PC-9 (cell line): ENCODE results near the gene ECM2. TPM values are rescaled to one million over a fixed set of nuclear protein-coding genes. Genes with fewer than 3 reads are reported as not detected.

Experiments used
- BruUV-seq: library from RNA; stranded (reverse); fragments of 400-500 nt; replicated peaks from 2 replicates; lab custom pipeline; 2021; lab: Mats Ljungman, UMichigan
- CTCF ChIA-PET: fragments of 300-600 bp; sonication (Branson Sonifier 250); formaldehyde crosslinking; loops from one replicate; lab custom pipeline; 2022; ENCODE audit warnings: antibody characterized with exemption; lab: Charles Lee
- POLR2A ChIA-PET: fragments of 300-600 bp; sonication (Branson Sonifier 250); formaldehyde crosslinking; loops from one replicate; lab custom pipeline; 2022; ENCODE audit warnings: antibody characterized with exemption; ENCODE audit not compliant: unreplicated experiment; lab: Charles Lee
- DNase-seq, 2 experiments: peaks; one replicate each; pipeline versions ENCODE4 v3.0.0 to v3.0.0-alpha.2; 2015 to 2022; ENCODE audit warnings: mixed read lengths in 1 of 2
- H2AFZ ChIP-seq: fragments of 200-600 bp; sonication (generic); 2 replicates; pipeline ENCODE4 v1.8.1; 2017; ENCODE audit warnings: antibody characterized with exemption
- H3F3A ChIP-seq: fragments of 200-600 bp; sonication (generic); 2 replicates; pipeline ENCODE4 v1.8.1; 2017; ENCODE audit warnings: antibody characterized with exemption, mild to moderate bottlenecking, low read depth; ENCODE audit not compliant: insufficient read depth
- H3K27ac ChIP-seq: fragments of 200-600 bp; sonication (generic); 2 replicates; pipeline ENCODE4 v1.6.1; 2016; ENCODE audit warnings: mixed run types
- H3K27me3 ChIP-seq: fragments of 200-600 bp; sonication (generic); 2 replicates; pipeline ENCODE4 v1.6.1; 2016; ENCODE audit warnings: low read depth, mixed run types; ENCODE audit not compliant: insufficient read depth
- H3K36me3 ChIP-seq: fragments of 200-600 bp; sonication (generic); 2 replicates; pipeline ENCODE4 v1.6.1; 2016; ENCODE audit warnings: low read depth, mixed run types
- H3K4me1 ChIP-seq: fragments of 200-600 bp; sonication (generic); replicated peaks from 2 replicates; pipeline ENCODE4 v1.6.1; 2016; ENCODE audit warnings: mixed run types; ENCODE audit not compliant: insufficient read depth
- H3K4me2 ChIP-seq: fragments of 200-600 bp; sonication (generic); 2 replicates; pipeline ENCODE4 v1.6.1; 2017; ENCODE audit warnings: mixed run types
- H3K4me3 ChIP-seq: fragments of 200-600 bp; sonication (generic); 2 replicates; pipeline ENCODE4 v1.6.1; 2016; ENCODE audit warnings: mixed run types
- H3K79me2 ChIP-seq: fragments of 200-600 bp; sonication (generic); 2 replicates; pipeline ENCODE4 v1.6.1; 2017; ENCODE audit warnings: low read depth, mixed run types
- H3K9me2 ChIP-seq: fragments of 200-600 bp; sonication (generic); 2 replicates; pipeline ENCODE4 v1.8.1; 2017; ENCODE audit warnings: mild to moderate bottlenecking; ENCODE audit not compliant: insufficient read depth
- H3K9me3 ChIP-seq: fragments of 200-600 bp; sonication (generic); 2 replicates; pipeline ENCODE4 v1.8.1; 2016; ENCODE audit warnings: low read depth; ENCODE audit not compliant: insufficient read depth
- H4K20me1 ChIP-seq: fragments of 200-600 bp; sonication (generic); 2 replicates; pipeline ENCODE4 v1.8.1; 2017; ENCODE audit not compliant: insufficient read depth
- CTCF ChIP-seq: fragments of 200-600 bp; sonication (generic); conservative IDR thresholded peaks from 2 replicates; pipeline ENCODE4 v1.6.1; 2017; ENCODE audit warnings: mixed run types, antibody characterized with exemption, mild to moderate bottlenecking, moderate library complexity
- EZH2 ChIP-seq: fragments of 200-600 bp; sonication (generic); IDR thresholded peaks from 2 replicates; pipeline ENCODE4 v1.8.0; 2017; ENCODE audit warnings: antibody characterized with exemption, low read depth
- intact Hi-C: fragments of 100-400 bp; cut with micrococcal nuclease; formaldehyde crosslinking; loops from one replicate; pipeline ENCODE4 v1.10.0; 2022; ENCODE audit not compliant: unreplicated experiment
- total RNA-seq: library from RNA; stranded (reverse); gene quantifications from 2 replicates; pipeline ENCODE4 v1.2.3, GENCODE V29; 2021

Gene ECM2
- total RNA-seq, 1 experiment from 2014 or later = 3.1 TPM

- no peaks in the 10 kb centered on the region for H3K79me2 ChIP-seq
- H3K9me3 ChIP-seq = no peaks in the 10 kb centered on the region
- intact Hi-C loops = no loop called here
- no peaks in the 10 kb centered on the region for H3K9me2 ChIP-seq
- no peaks in the 10 kb centered on the region for H3K27me3 ChIP-seq
- no peak overlapping the region for H3K4me3 ChIP-seq
- H2AFZ ChIP-seq = no peak overlapping the region
- no TSS peak for BruUV-seq
- no peak for DNase-seq
- no peaks in the 10 kb centered on the region for H3K4me1 ChIP-seq
- TF ChIP-seq CTCF (no peak), EZH2 (no peak)
- CTCF ChIA-PET = no interaction called here
- H3K27ac ChIP-seq = no peak overlapping the region
- H3F3A ChIP-seq = no peaks in the 10 kb centered on the region
- H3K36me3 ChIP-seq = no peaks in the 10 kb centered on the region
- no peaks in the 10 kb centered on the region for H4K20me1 ChIP-seq
- POLR2A ChIA-PET = no interaction called here
- no peak overlapping the region for H3K4me2 ChIP-seq
Observed at GRCh38 chr9:92516521-92516920, 19.3 kb downstream of the ECM2 start.

- no TSS peak for BruUV-seq
- no peaks in the 10 kb centered on the region for H3F3A ChIP-seq
- no peaks in the 10 kb centered on the region for H4K20me1 ChIP-seq
- H3K27me3 ChIP-seq = no peaks in the 10 kb centered on the region
- H3K27ac ChIP-seq = no peak overlapping the region
- H3K9me2 ChIP-seq = no peaks in the 10 kb centered on the region
- CTCF ChIA-PET = no interaction called here
- no peak overlapping the region for H3K4me2 ChIP-seq
- no peaks in the 10 kb centered on the region for H3K79me2 ChIP-seq
- no peak for TF ChIP-seq CTCF
- no peak for TF ChIP-seq EZH2
- POLR2A ChIA-PET = no interaction called here
- no peaks in the 10 kb centered on the region for H3K36me3 ChIP-seq
- H3K9me3 ChIP-seq = no peaks in the 10 kb centered on the region
- H2AFZ ChIP-seq = no peak overlapping the region
- no peak overlapping the region for H3K4me3 ChIP-seq
- intact Hi-C loops = no loop called here
- DNase-seq = no peak
- H3K4me1 ChIP-seq = no peaks in the 10 kb centered on the region
Observed at GRCh38 chr9:92514635-92515034, 21.2 kb downstream of the ECM2 start.

- Histone ChIP-seq H3K27ac (no peak overlapping the region), H4K20me1 (no peaks in the 10 kb centered on the region), H3K4me1 (no peaks in the 10 kb centered on the region), H2AFZ (no peak overlapping the region), H3K79me2 (no peaks in the 10 kb centered on the region), H3K4me3 (no peak overlapping the region), H3K9me3 (no peaks in the 10 kb centered on the region), H3K4me2 (no peak overlapping the region), H3K9me2 (no peaks in the 10 kb centered on the region), H3K27me3 (no peaks in the 10 kb centered on the region), H3K36me3 (no peaks in the 10 kb centered on the region), H3F3A (no peaks in the 10 kb centered on the region)
- CTCF ChIA-PET = no interaction called here
- intact Hi-C loops = no loop called here
- TF ChIP-seq EZH2 (no peak), CTCF (no peak)
- POLR2A ChIA-PET = no interaction called here
- DNase-seq = no peak
- BruUV-seq = no TSS peak
Observed at GRCh38 chr9:92513349-92513748, 22.4 kb downstream of the ECM2 start.
